Body of pancreas (tissue), 4 donors: ENCODE measurements around the gene LAT. TPM values are rescaled to one million over a fixed set of nuclear protein-coding genes. Genes with fewer than 3 reads are reported as not detected.
"Not testable (repeated sequence)": the region's sequence is repeated elsewhere in the genome, so short reads cannot be mapped to it uniquely, and the experiment has no call there.

ENCODE experiments used
- ATAC-seq: fragments of 150-250 bp; one replicate; pipeline ENCODE4 v1.9.1; 2016
- DNase-seq, 4 donors: peaks; one replicate each; pipeline ENCODE4 v3.0.0-alpha.2; 2019
- H3K27ac ChIP-seq, 4 donors: fragments of 200-600 bp; sonication (generic); 1 replicate in 3 of 4; 2 replicates in 1 of 4; pipeline versions ENCODE4 v1.5.1 to v1.6.1; 2016 to 2019; ENCODE audit warnings: mild to moderate bottlenecking in 1 of 4, mixed read lengths in 1 of 4, moderate library complexity in 1 of 4
- H3K27me3 ChIP-seq, 2 donors: fragments of 200-600 bp; sonication (generic); one replicate each; pipeline ENCODE4 v1.6.0; 2016; ENCODE audit warnings: mild to moderate bottlenecking in 1 of 2
- H3K36me3 ChIP-seq, 2 donors: fragments of 200-600 bp; sonication (generic); replicated peaks in 1 of 2; 2 replicates each; pipeline ENCODE4 v1.5.1; 2016; ENCODE audit warnings: low read depth in 2 of 2; ENCODE audit not compliant: insufficient read depth in 1 of 2
- H3K4me1 ChIP-seq: fragments of 200-600 bp; sonication (generic); one replicate; pipeline ENCODE4 v1.6.0; 2016
- H3K4me3 ChIP-seq, 2 donors: fragments of 200-600 bp; sonication (generic); 1 replicate in 1 of 2; 2 replicates in 1 of 2; pipeline ENCODE4 v1.5.1; 2016 to 2019
- H3K9me3 ChIP-seq, 3 donors: fragments of 200-600 bp; sonication (generic); 1 replicate in 2 of 3; 2 replicates in 1 of 3; pipeline ENCODE4 v1.5.1; 2016
- POLR2A ChIP-seq, 3 donors: fragments of 450-650 bp; IDR thresholded peaks; one replicate each; pipeline ENCODE4 v1.6.1; 2016; ENCODE audit warnings: antibody characterized with exemption in 3 of 3, mild to moderate bottlenecking in 2 of 3
- WGBS, 2 donors: methylation state at CpG; one replicate each; pipeline ENCODE4 v1.1.5; 2017; 5-methylcytosine and 5-hydroxymethylcytosine counted together
- intact Hi-C: fragments of 100-400 bp; cut with DNase I; formaldehyde crosslinking; loops from one replicate; pipeline ENCODE4 v1.15.1; 2023
- total RNA-seq, 2 donors: library from RNA; depleted of rRNA; stranded (reverse); fragments of >200 nt; gene quantifications; one replicate each; pipeline ENCODE4 v1.1.0, GENCODE V29; 2016
- TF ChIP-seq, protein P1 (sequence below), 7 experiments: fragments of 450-650 bp in 4 of 7; fragments of 200-600 bp in 3 of 7; sonication (generic) in 3 of 7; IDR thresholded peaks; one replicate each; pipeline ENCODE4 v1.5.1; 2016 to 2019; ENCODE audit warnings: antibody characterized with exemption in 7 of 7

LAT gene
- total RNA-seq, 2 donors from 2014 or later = 1.6 to 4.7 TPM

DNA sequence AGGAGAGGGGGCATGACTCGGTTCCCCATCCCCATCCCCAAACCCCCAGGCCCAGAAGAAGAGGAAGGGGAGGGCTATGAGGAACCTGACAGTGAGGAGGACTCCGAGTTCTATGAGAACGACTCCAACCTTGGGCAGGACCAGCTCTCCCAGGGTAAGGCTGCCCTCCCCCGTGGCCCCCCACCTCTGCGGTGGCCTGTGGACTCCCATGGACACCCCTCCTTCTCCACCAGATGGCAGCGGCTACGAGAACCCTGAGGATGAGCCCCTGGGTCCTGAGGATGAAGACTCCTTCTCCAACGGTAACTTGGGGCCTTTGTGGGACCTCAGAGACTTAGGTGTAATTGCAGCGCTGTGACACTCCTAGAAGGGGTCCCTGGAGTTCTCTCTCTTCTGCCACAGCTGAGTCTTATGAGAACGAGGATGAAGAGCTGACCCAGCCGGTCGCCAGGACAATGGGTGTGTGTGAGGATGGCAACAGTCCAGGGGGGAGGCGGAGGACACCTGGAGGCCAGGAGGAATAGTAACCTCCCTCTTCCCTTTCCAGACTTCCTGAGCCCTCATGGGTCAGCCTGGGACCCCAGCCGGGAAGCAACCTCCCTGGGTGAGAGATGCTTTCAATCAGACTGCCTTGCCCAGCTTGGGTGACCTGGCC lies 47.5 kb upstream of the LAT start:
- no peak overlapping the region for H3K27ac ChIP-seq
- no peak for DNase-seq
- H3K36me3 ChIP-seq = no peaks in the 10 kb centered on the region
- TF ChIP-seq POLR2A (IDR thresholded peaks at IDR 0.05) = no peak
- TF ChIP-seq, protein P1, sequence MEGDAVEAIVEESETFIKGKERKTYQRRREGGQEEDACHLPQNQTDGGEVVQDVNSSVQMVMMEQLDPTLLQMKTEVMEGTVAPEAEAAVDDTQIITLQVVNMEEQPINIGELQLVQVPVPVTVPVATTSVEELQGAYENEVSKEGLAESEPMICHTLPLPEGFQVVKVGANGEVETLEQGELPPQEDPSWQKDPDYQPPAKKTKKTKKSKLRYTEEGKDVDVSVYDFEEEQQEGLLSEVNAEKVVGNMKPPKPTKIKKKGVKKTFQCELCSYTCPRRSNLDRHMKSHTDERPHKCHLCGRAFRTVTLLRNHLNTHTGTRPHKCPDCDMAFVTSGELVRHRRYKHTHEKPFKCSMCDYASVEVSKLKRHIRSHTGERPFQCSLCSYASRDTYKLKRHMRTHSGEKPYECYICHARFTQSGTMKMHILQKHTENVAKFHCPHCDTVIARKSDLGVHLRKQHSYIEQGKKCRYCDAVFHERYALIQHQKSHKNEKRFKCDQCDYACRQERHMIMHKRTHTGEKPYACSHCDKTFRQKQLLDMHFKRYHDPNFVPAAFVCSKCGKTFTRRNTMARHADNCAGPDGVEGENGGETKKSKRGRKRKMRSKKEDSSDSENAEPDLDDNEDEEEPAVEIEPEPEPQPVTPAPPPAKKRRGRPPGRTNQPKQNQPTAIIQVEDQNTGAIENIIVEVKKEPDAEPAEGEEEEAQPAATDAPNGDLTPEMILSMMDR (IDR thresholded peaks at IDR 0.05) = no peak
- H3K9me3 ChIP-seq = no peaks in the 10 kb centered on the region
- 70 to 89% methylated on average over 8 to 14 of the region's 14 CpGs for WGBS, 2 donors
- ATAC-seq = no peak
- H3K4me3 ChIP-seq = no peak overlapping the region
- intact Hi-C loops = loop anchor here (10.0 kb wide), 1 partner anchor 63 kb away; the partner anchor contains the start of gene ATP2A1
- no peaks in the 10 kb centered on the region for H3K27me3 ChIP-seq
- peaks cover 12% of the 10 kb centered on the region for H3K4me1 ChIP-seq

DNA sequence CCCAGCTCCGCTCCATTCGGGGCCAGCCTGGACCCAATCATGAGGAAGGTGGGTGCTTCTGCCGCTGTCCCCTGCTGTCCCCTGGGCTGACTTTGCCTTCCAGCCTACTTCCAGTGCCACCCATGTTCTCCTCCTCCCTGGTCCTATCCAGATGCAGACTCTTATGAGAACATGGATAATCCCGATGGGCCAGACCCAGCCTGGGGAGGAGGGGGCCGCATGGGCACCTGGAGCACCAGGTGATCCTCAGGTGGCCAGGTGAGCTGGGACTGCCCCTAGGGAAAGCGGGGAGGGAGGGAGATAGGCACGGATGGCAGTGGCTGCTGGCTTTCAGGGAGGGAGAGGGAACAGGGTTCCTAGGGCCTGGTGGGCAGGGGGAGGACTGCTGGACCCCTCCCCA lies 46.1 kb upstream of the LAT start:
- TF ChIP-seq, protein P1 (IDR thresholded peaks at IDR 0.05) = no peak
- TF ChIP-seq POLR2A (IDR thresholded peaks at IDR 0.05) = no peak
- WGBS, 2 donors = 58 to 63% methylated on average over 6 to 7 of the region's 7 CpGs
- H3K27ac ChIP-seq = no peak overlapping the region
- no peaks in the 10 kb centered on the region for H3K27me3 ChIP-seq
- DNase-seq (no peak), ATAC-seq (no peak)
- intact Hi-C loops = loop anchor here (10.0 kb wide), 1 partner anchor 64 kb away; the partner anchor contains the start of gene ATP2A1
- H3K4me1 ChIP-seq = peaks cover 12% of the 10 kb centered on the region
- no peak overlapping the region for H3K4me3 ChIP-seq
- H3K9me3 ChIP-seq = no peaks in the 10 kb centered on the region
- H3K36me3 ChIP-seq = no peaks in the 10 kb centered on the region

DNA sequence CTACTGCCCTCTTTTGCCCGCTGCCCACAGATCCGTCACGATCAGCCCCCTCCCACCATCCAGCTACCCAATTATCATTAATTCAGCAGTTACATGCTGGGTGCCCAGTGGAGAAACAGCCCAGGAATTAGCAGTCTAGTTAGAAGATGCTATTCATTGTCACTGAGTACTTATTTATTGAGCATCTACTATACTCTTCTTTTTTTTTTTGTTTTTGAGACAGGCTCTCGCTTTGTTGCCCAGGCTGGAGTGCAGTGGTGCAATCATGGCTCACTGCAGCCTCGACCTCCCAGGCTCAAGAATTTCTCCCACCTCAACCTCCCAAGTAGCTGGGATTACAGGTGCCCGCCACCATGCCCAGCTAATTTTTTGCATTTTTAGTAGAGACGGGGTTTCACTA lies 45.0 kb upstream of the LAT start:
- DNase-seq, H3K27me3 ChIP-seq, H3K4me3 ChIP-seq, ATAC-seq, H3K36me3 ChIP-seq, H3K9me3 ChIP-seq, H3K27ac ChIP-seq: not testable (repeated sequence)
- 83 to 86% methylated on average over 7 of the region's 7 CpGs for whole genome bisulfite sequencing, 2 donors
- H3K4me1 ChIP-seq = peaks cover 12% of the 10 kb centered on the region
- intact Hi-C loops = loop anchor here (10.0 kb wide), 1 partner anchor 65 kb away; the partner anchor contains the start of gene ATP2A1

- ATAC-seq (no peak), DNase-seq (no peak)
- TF ChIP-seq, protein P1 (IDR thresholded peaks at IDR 0.05) = no peak
- no peak for TF ChIP-seq POLR2A (IDR thresholded peaks at IDR 0.05)
- intact Hi-C loops = no loop called here
- Histone ChIP-seq H3K27ac (no peak overlapping the region), H3K27me3 (no peaks in the 10 kb centered on the region), H3K36me3 (no peaks in the 10 kb centered on the region), H3K4me3 (no peak overlapping the region), H3K4me1 (peaks cover 10% of the 10 kb centered on the region), H3K9me3 (no peaks in the 10 kb centered on the region)
Measured at GRCh38 chr16:28943281-28943680, 41.6 kb upstream of the LAT start.

DNA sequence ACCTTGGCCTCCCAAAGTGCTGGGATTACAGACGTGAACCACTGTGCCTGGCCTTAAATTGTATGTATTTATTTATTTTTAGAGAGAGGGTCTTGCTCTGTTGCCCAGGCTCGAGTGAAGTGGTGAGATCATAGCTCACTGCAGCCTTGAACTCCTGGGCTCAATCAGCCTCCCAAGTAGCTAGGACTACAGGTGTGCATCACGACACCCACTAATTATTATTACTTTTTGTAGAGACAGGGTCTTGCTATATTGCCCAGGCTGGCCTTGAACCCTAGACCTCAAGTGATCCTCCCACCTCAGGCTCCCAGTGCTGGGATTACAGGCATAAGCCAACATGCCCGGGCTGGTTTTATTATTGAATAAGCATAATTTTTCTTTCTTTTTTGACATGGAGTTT lies 38.2 kb upstream of the LAT start:
- Histone ChIP-seq H3K4me3 (no peak overlapping the region), H3K9me3 (no peaks in the 10 kb centered on the region), H3K4me1 (peaks cover 19% of the 10 kb centered on the region), H3K27me3 (no peaks in the 10 kb centered on the region), H3K27ac (no peak overlapping the region), H3K36me3 (no peaks in the 10 kb centered on the region)
- TF ChIP-seq, protein P1 (IDR thresholded peaks at IDR 0.05) = no peak
- no peak for TF ChIP-seq POLR2A (IDR thresholded peaks at IDR 0.05)
- 33 to 51% methylated on average over 4 of the region's 4 CpGs for WGBS, 2 donors
- ATAC-seq (no peak), DNase-seq (no peak)
- intact Hi-C loops = no loop called here
